ENCODE data around the gene TACR1. TPM values are rescaled to one million over a fixed set of nuclear protein-coding genes. Genes with fewer than 3 reads are reported as not detected.

The TACR1 gene
- polyA plus RNA-seq, 1 donor from 2014 or later = 0.78 TPM

GRCh38 chr2:75064691-75065396, 134.5 kb downstream of the TACR1 start:
- Histone ChIP-seq H3K79me2 (replicated peaks; ENCODE audit: insufficient read depth, low read length) (no peaks in the 10 kb centered on the region), H3K9me3 (ENCODE audit: low read length) (no peaks in the 10 kb centered on the region), H4K20me1 (ENCODE audit: insufficient read depth) (no peaks in the 10 kb centered on the region), H3F3A (ENCODE audit: insufficient read depth, low read length, poor library complexity, severe bottlenecking) (peaks cover 4% of the 10 kb centered on the region), H2AFZ (ENCODE audit: low read depth, low read length) (no peak overlapping the region), H3K4me2 (ENCODE audit: low read length) (peak overlapping the region; percentile 71), H3K36me3 (ENCODE audit: insufficient read depth, low read length) (no peaks in the 10 kb centered on the region), H3K27ac (ENCODE audit: low read length) (peak overlapping the region; percentile 79), H3K27me3 (ENCODE audit: insufficient read depth, low read depth, low read length) (no peaks in the 10 kb centered on the region), H3K9me2 (ENCODE audit: insufficient read depth, low read length) (no peaks in the 10 kb centered on the region), H3K4me3 (ENCODE audit: low read length) (peak overlapping the region; percentile 48), H3K9ac (ENCODE audit: low read length) (peak overlapping the region; percentile 30)
- TF ChIP-seq SMC3 (conservative IDR thresholded peaks at IDR 0.05; ENCODE audit: poor library complexity) (peak; percentile 82), POLR2AphosphoS5 (IDR thresholded peaks at IDR 0.05) (no peak), CTCF (IDR thresholded peaks at IDR 0.05; ENCODE audit: poor library complexity, severe bottlenecking) (peak; percentile 78), EP300 (conservative IDR thresholded peaks at IDR 0.05; ENCODE audit: poor library complexity, severe bottlenecking) (no peak), RAD21 (conservative IDR thresholded peaks at IDR 0.05) (peak; percentile 69), EZH2 (IDR thresholded peaks at IDR 0.05; ENCODE audit: borderline replicate concordance, insufficient read depth, low read length, poor library complexity, severe bottlenecking) (no peak), MXI1 (conservative IDR thresholded peaks at IDR 0.05; ENCODE audit: poor library complexity, severe bottlenecking) (no peak), TAF1 (IDR thresholded peaks at IDR 0.05; ENCODE audit: low read depth) (no peak), REST (IDR thresholded peaks at IDR 0.05; ENCODE audit: borderline replicate concordance) (no peak)

- TF ChIP-seq TAF1 (IDR thresholded peaks at IDR 0.05; ENCODE audit: low read depth) (no peak), POLR2AphosphoS5 (IDR thresholded peaks at IDR 0.05) (no peak), EP300 (conservative IDR thresholded peaks at IDR 0.05; ENCODE audit: poor library complexity, severe bottlenecking) (no peak), RAD21 (conservative IDR thresholded peaks at IDR 0.05) (no peak), SMC3 (conservative IDR thresholded peaks at IDR 0.05; ENCODE audit: poor library complexity) (no peak), MXI1 (conservative IDR thresholded peaks at IDR 0.05; ENCODE audit: poor library complexity, severe bottlenecking) (no peak), REST (IDR thresholded peaks at IDR 0.05; ENCODE audit: borderline replicate concordance) (no peak)
- H3K4me3 ChIP-seq (ENCODE audit: low read length) = no peak overlapping the region
- no peaks in the 10 kb centered on the region for H3K9me2 ChIP-seq (ENCODE audit: insufficient read depth, low read length)
- H3K9me3 ChIP-seq (ENCODE audit: low read length) = no peaks in the 10 kb centered on the region
- H3K27ac ChIP-seq (ENCODE audit: low read length) = no peak overlapping the region
- no peaks in the 10 kb centered on the region for H3K27me3 ChIP-seq (ENCODE audit: insufficient read depth, low read depth, low read length)
- H4K20me1 ChIP-seq (ENCODE audit: insufficient read depth) = no peaks in the 10 kb centered on the region
- H3K9ac ChIP-seq (ENCODE audit: low read length) = no peak overlapping the region
- H3K79me2 ChIP-seq (replicated peaks; ENCODE audit: insufficient read depth, low read length) = no peaks in the 10 kb centered on the region
- H3K36me3 ChIP-seq (ENCODE audit: insufficient read depth, low read length) = no peaks in the 10 kb centered on the region
- peaks cover 4% of the 10 kb centered on the region for H3F3A ChIP-seq (ENCODE audit: insufficient read depth, low read length, poor library complexity, severe bottlenecking)
- H3K4me2 ChIP-seq (ENCODE audit: low read length) = no peak overlapping the region
- no peak overlapping the region for H2AFZ ChIP-seq (ENCODE audit: low read depth, low read length)
Observed at GRCh38 chr2:75063906-75064305, 135.4 kb downstream of the TACR1 start.
